Activated T-cell treated with anti-CD3 and anti-CD28 coated beads, Interleukin-2, amount 50 U/mL, for 24 hours (primary cell): ENCODE data around the gene CDC34.
A peak's percentile ranks its signal among the peaks of the same experiment; 100 is the strongest.

Experiments
- DNase-seq: peaks from one replicate; pipeline ENCODE4 v3.0.0-alpha.2; 2020
- H3K27ac Mint-ChIP-seq: 2 replicates; pipeline ENCODE4 v1.8.0; 2020; ENCODE audit warnings: mild to moderate bottlenecking, mixed read lengths
- H3K27me3 Mint-ChIP-seq: 2 replicates; pipeline ENCODE4 v1.8.0; 2020; ENCODE audit warnings: mixed read lengths
- H3K36me3 Mint-ChIP-seq: 2 replicates; pipeline ENCODE4 v1.8.0; 2020; ENCODE audit warnings: low read depth, mixed read lengths
- H3K4me1 Mint-ChIP-seq: 2 replicates; pipeline ENCODE4 v1.8.0; 2020; ENCODE audit warnings: low read depth, mixed read lengths
- H3K4me3 Mint-ChIP-seq: 2 replicates; pipeline ENCODE4 v1.8.0; 2020; ENCODE audit warnings: mild to moderate bottlenecking, moderate library complexity, mixed read lengths
- H3K9me3 Mint-ChIP-seq: 2 replicates; pipeline ENCODE4 v1.8.0; 2020; ENCODE audit warnings: mixed read lengths

Gene CDC34

DNA sequence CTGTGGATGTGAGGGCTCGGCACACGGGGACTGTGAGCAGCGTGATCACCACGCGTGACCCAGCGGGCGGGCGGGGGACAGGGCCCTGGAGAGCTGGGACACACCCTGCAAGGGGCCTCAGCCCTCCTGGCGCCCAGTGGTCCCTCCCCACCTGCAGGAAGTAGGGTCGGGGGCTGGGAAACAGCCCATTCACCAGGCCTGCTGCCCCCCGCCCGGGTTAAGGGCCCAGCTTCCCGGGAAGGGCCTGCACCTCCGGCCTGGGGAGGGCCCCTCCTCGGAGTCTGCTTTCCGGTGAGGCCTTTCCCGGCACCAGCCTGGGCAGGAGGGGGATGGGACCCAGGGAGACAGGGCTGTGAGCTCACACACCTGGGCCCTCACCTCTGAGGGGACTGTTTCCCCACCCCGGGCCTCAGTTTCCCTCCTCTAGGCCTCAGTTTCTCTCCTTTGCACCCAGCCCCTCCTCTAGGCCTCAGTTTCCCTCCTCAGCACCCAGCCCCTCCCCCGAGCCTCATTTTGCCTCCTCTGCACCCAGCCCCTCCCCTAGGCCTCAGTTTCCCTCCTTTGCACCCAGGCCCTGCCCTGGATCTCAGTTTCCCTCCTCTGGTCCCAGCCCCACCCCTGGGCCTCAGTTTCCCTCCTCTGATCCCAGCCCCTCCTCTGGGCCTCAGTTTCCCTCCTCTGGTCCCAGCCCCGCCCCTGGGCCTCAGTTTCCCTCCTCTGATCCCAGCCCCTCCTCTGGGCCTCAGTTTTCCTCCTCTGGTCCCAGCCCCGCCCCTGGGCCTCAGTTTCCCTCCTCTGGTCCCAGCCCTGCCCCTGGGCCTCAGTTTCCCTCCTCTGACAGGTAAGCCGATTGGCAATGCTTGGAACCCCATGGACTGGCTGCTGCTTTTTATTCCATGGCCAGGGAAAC lies 37.1 kb upstream of the CDC34 start:
- Mint-ChIP-seq H3K4me3 (no peak overlapping the region), H3K27me3 (peaks cover 23% of the 10 kb centered on the region), H3K27ac (no peak overlapping the region), H3K36me3 (no peaks in the 10 kb centered on the region), H3K4me1 (peaks cover 5% of the 10 kb centered on the region), H3K9me3 (no peaks in the 10 kb centered on the region)
- DNase-seq: no peak

- DNase-seq: no peak
- Mint-ChIP-seq H3K9me3 (no peaks in the 10 kb centered on the region), H3K27ac (no peak overlapping the region), H3K4me1 (peaks cover 3% of the 10 kb centered on the region), H3K4me3 (no peak overlapping the region), H3K27me3 (peaks cover 26% of the 10 kb centered on the region), H3K36me3 (no peaks in the 10 kb centered on the region)
These were observed 36.5 kb upstream of the CDC34 start for GRCh38 chr19:495081-495401.

DNA sequence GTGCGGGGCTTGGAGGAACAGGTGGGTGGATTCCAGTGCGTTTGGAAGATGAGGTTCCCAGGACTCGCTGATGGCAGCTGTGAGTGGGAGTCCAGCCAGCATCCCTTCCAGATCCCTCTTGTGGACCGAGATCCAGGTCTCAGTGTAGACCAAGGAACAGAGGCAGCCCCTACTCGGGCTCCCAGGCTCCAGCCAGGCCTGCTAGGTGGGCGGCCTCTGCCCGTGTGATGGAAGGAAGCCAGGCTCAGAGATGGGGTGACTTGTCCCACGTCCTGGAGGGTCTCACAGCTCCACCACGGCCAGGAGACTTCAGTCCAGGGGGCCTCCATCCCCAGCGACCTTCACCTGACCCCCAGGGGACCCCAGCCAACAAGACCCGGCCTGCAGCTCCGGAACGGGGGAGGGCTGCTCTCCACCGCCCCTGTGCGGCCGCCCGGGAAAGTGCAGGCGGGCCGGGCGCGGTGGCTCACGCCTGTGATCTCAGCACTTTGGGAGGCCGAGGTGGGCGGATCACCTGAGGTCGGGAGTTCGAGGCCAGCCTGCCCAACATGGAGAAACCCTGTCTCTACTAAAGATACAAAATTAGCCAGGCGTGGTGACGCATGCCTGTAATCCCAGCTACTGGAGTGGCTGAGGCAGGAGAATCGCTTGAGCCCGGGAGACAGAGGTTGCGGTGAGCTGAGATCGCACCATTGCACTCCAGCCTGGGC lies 36.0 kb upstream of the CDC34 start:
- no peak overlapping the region for H3K4me3 Mint-ChIP-seq
- no peaks in the 10 kb centered on the region for H3K9me3 Mint-ChIP-seq
- no peaks in the 10 kb centered on the region for H3K36me3 Mint-ChIP-seq
- peak; percentile 68 for DNase-seq
- H3K4me1 Mint-ChIP-seq: peaks cover 3% of the 10 kb centered on the region
- H3K27ac Mint-ChIP-seq: no peak overlapping the region
- H3K27me3 Mint-ChIP-seq: peaks cover 26% of the 10 kb centered on the region

DNA sequence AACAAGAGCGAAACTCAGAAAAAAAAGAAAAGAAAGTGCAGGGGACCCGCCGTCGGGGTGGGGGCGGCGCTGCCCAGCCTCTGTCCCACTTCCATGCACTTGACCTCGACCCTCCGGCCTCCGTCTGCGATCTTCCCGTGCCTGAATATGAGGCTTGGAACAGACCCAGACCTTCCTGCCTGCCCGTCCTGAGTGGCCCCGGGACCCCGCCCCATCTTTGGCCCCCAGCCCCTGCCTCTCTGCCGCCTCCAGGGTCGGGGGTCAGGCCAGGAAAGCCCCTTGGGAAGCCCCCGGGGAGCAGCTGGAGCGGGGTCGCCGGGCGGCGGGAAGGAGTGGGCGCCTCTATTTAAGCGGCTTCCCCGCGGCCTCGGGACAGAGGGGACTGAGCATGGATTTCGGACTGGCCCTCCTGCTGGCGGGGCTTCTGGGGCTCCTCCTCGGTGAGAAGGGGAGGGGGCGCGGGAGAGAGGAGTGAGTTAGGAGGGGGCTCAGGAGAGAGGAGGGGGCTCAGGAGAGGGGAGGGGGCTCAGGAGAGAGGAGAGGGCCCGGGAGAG lies 35.4 kb upstream of the CDC34 start, which contains the start of gene MADCAM1:
Gene MADCAM1, plus strand, starts transcription at position 375 of the 554 bp plus-strand sequence. Its CDS starts 14 bp downstream, at position 389.
- H3K9me3 Mint-ChIP-seq: no peaks in the 10 kb centered on the region
- H3K36me3 Mint-ChIP-seq: no peaks in the 10 kb centered on the region
- H3K27ac Mint-ChIP-seq: no peak within 1 kb of the TSS
- no peak within 1 kb of the TSS for H3K4me3 Mint-ChIP-seq
- DNase-seq: no peak
- H3K27me3 Mint-ChIP-seq: peaks cover 26% of the 10 kb centered on the region
- peaks cover 3% of the 10 kb centered on the region for H3K4me1 Mint-ChIP-seq

DNA sequence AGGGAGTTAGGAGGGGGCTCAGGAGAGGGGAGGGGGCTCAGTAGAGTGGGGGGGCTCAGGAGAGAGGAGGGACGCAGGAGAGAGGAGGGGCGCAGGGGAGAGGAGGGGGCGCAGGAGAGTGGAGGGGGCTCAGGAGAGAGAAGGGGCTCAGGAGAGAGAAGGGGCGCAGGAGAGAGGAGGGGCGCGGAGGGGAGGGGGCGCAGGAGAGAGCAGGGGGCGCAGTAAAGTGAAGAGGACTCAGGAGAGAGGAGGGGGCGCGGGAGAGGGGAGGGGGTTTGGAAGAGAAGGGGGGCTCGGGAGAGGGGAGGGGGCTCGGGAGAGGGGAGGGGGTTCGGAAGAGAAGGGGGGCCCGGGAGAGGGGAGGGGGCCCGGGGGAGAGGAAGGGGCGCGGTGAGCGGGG lies 34.6 kb upstream of the CDC34 start:
- Mint-ChIP-seq H3K36me3 (no peaks in the 10 kb centered on the region), H3K27me3 (peaks cover 26% of the 10 kb centered on the region), H3K9me3 (no peaks in the 10 kb centered on the region), H3K27ac (no peak overlapping the region), H3K4me1 (peaks cover 3% of the 10 kb centered on the region), H3K4me3 (no peak overlapping the region)
- no peak for DNase-seq

- peaks cover 26% of the 10 kb centered on the region for H3K27me3 Mint-ChIP-seq
- DNase-seq: no peak
These were observed 34.1 kb upstream of the CDC34 start for GRCh38 chr19:497491-497868.

GRCh38 chr19:497869-498510 lies 33.6 kb upstream of the CDC34 start:
- H3K27me3 Mint-ChIP-seq: peaks cover 26% of the 10 kb centered on the region
- no peaks in the 10 kb centered on the region for H3K9me3 Mint-ChIP-seq
- no peak overlapping the region for H3K4me3 Mint-ChIP-seq
- H3K27ac Mint-ChIP-seq: no peak overlapping the region
- H3K4me1 Mint-ChIP-seq: peaks cover 7% of the 10 kb centered on the region
- no peak for DNase-seq
- no peaks in the 10 kb centered on the region for H3K36me3 Mint-ChIP-seq

More at GRCh38 chr19:497491-497868, 34.1 kb upstream of the CDC34 start:
- Mint-ChIP-seq H3K4me1 (peaks cover 4% of the 10 kb centered on the region), H3K4me3 (no peak overlapping the region), H3K27ac (no peak overlapping the region), H3K36me3 (no peaks in the 10 kb centered on the region), H3K9me3 (no peaks in the 10 kb centered on the region)

GRCh38 chr19:498511-498891 lies 33.1 kb upstream of the CDC34 start:
- Mint-ChIP-seq H3K27me3 (peaks cover 26% of the 10 kb centered on the region), H3K36me3 (no peaks in the 10 kb centered on the region), H3K4me3 (no peak overlapping the region), H3K27ac (no peak overlapping the region), H3K4me1 (peaks cover 7% of the 10 kb centered on the region), H3K9me3 (no peaks in the 10 kb centered on the region)
- DNase-seq: no peak

GRCh38 chr19:498977-499623 lies 32.5 kb upstream of the CDC34 start:
- H3K9me3 Mint-ChIP-seq: no peaks in the 10 kb centered on the region
- no peak overlapping the region for H3K4me3 Mint-ChIP-seq
- no peaks in the 10 kb centered on the region for H3K36me3 Mint-ChIP-seq
- H3K27me3 Mint-ChIP-seq: peaks cover 26% of the 10 kb centered on the region
- peaks cover 7% of the 10 kb centered on the region for H3K4me1 Mint-ChIP-seq
- no peak overlapping the region for H3K27ac Mint-ChIP-seq
- DNase-seq: no peak

DNA sequence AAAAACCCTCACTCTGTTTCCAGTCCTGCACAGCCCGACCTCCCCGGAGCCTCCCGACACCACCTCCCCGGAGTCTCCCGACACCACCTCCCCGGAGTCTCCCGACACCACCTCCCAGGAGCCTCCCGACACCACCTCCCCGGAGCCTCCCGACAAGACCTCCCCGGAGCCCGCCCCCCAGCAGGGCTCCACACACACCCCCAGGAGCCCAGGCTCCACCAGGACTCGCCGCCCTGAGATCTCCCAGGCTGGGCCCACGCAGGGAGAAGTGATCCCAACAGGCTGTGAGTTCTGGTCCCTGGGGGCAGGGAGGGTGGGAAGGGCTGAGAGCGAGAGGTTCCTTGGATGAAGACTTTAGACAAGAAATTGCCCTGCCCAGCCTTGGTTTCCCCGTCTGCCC lies 29.9 kb upstream of the CDC34 start:
- H3K27ac Mint-ChIP-seq: no peak overlapping the region

GRCh38 chr19:504616-505015 lies 26.9 kb upstream of the CDC34 start:
- Mint-ChIP-seq H3K4me3 (no peak overlapping the region), H3K36me3 (peaks cover 14% of the 10 kb centered on the region), H3K9me3 (no peaks in the 10 kb centered on the region), H3K27me3 (peaks cover under 1% of the 10 kb centered on the region), H3K27ac (no peak overlapping the region), H3K4me1 (peaks cover 32% of the 10 kb centered on the region)
- no peak for DNase-seq

More for the DNA sequence above, 29.9 kb upstream of the CDC34 start:
- no peak overlapping the region for H3K4me3 Mint-ChIP-seq
- H3K36me3 Mint-ChIP-seq: no peaks in the 10 kb centered on the region
- peaks cover 17% of the 10 kb centered on the region for H3K4me1 Mint-ChIP-seq
- H3K27me3 Mint-ChIP-seq: peaks cover 14% of the 10 kb centered on the region
- H3K9me3 Mint-ChIP-seq: no peaks in the 10 kb centered on the region
- no peak for DNase-seq

- no peaks in the 10 kb centered on the region for H3K9me3 Mint-ChIP-seq
- no peaks in the 10 kb centered on the region for H3K27me3 Mint-ChIP-seq
- peak overlapping the region; percentile 100 for H3K27ac Mint-ChIP-seq
- peaks cover 50% of the 10 kb centered on the region for H3K4me1 Mint-ChIP-seq
- H3K36me3 Mint-ChIP-seq: peaks cover 19% of the 10 kb centered on the region
- H3K4me3 Mint-ChIP-seq: peak overlapping the region; percentile 94
- peak; percentile 96 for DNase-seq
These were observed 24.9 kb upstream of the CDC34 start for GRCh38 chr19:506404-507285.
